Spinal cord (tissue), 10 donors: ENCODE measurements around the gene ANKRD11. TPM values are rescaled to one million over a fixed set of nuclear protein-coding genes. Genes with fewer than 3 reads are reported as not detected.

Experiments
- DNase-seq, 6 donors: peaks; one replicate each; pipeline versions ENCODE4 v3.0.0 to v3.0.0-alpha.2; 2013 to 2015; ENCODE audit warnings: low spot score in 6 of 6, low read depth in 4 of 6
- H3K27ac ChIP-seq: one replicate; pipeline ENCODE4 v1.5.1; 2013; ENCODE audit warnings: low read depth, low read length, control low read depth
- H3K27me3 ChIP-seq: one replicate; pipeline ENCODE4 v1.6.1; 2013; ENCODE audit warnings: low read length; ENCODE audit not compliant: control insufficient read depth, insufficient read depth
- H3K36me3 ChIP-seq: one replicate; pipeline ENCODE4 v1.6.1; 2013; ENCODE audit warnings: low read length; ENCODE audit not compliant: control insufficient read depth, insufficient read depth
- H3K4me1 ChIP-seq: one replicate; pipeline ENCODE4 v1.6.1; 2013; ENCODE audit warnings: low read length; ENCODE audit not compliant: control insufficient read depth, insufficient read depth
- H3K4me3 ChIP-seq: one replicate; pipeline ENCODE4 v1.5.1; 2013; ENCODE audit warnings: low read depth, low read length, control low read depth
- H3K9me3 ChIP-seq: one replicate; pipeline ENCODE4 v1.6.1; 2013; ENCODE audit warnings: low read length; ENCODE audit not compliant: control insufficient read depth, insufficient read depth
- WGBS: methylation state at CpG from one replicate; pipeline ENCODE4 v1.1.5; 2013; ENCODE audit warnings: missing lambda C conversion rate; ENCODE audit not compliant: insufficient coverage; 5-methylcytosine and 5-hydroxymethylcytosine counted together
- polyA plus RNA-seq, 2 donors: library from polyadenylated mRNA; unstranded; fragments of 120-200 nt; gene quantifications; one replicate each; pipeline ENCODE4 v1.2.1, GENCODE V29; 2013; ENCODE audit not compliant: insufficient read length in 2 of 2
- total RNA-seq, 2 donors: library from RNA; depleted of rRNA in 1 of 2; stranded (reverse); fragments of 120-200 nt in 1 of 2; fragments of >200 nt in 1 of 2; gene quantifications; one replicate each; pipeline versions ENCODE4 v1.2.3 to v1.2.4, GENCODE V29; 2013 to 2014
- donor health status: healthy.

The ANKRD11 gene
- total and polyA plus RNA-seq, 4 donors, result 38.2 to 104 (median 73.5) TPM

DNA sequence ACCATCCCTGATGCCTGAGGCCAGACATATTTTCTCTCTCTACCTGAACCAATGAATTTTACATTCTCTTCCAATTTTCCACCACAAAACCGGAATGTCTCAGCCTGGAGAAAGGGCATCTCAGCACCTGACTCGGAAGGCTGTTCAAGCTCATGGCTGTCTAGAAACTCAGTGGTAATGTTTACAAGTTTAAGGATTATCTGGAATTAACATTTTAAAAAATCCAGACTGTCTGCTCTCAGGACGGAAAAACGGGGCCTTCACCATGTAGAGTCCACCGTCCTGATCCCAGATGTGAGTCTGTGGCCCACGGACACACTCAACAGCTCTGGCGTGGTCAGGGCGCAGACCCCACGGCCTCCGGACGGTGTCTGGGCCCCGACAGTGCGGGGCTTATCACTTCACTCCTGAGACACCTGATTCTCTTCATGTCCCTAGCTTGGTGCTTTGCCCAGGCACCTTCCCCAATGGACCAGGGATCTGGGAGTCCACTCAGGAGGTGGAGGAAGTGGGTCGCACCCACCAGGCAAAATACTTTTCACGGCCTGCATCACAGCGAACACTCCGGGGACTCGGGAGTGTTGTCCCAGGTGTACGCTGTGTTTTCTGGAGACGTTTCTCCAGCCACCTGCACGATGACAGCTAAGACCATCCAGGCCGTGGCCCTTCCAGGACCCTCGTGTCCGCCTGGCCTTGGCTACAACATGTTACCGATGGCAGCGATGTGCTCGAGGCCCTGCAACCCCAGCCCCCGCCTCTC lies 171.3 kb downstream of the ANKRD11 start:
- H3K4me1 ChIP-seq, result peaks cover 80% of the 10 kb centered on the region
- 93% methylated on average over 18 of the region's 28 CpGs for WGBS
- no peak overlapping the region for H3K27ac ChIP-seq
- H3K4me3 ChIP-seq, result no peak overlapping the region
- H3K36me3 ChIP-seq, result peaks cover 32% of the 10 kb centered on the region
- H3K9me3 ChIP-seq, result no peaks in the 10 kb centered on the region
- no peaks in the 10 kb centered on the region for H3K27me3 ChIP-seq
- DNase-seq, result no peak

DNA sequence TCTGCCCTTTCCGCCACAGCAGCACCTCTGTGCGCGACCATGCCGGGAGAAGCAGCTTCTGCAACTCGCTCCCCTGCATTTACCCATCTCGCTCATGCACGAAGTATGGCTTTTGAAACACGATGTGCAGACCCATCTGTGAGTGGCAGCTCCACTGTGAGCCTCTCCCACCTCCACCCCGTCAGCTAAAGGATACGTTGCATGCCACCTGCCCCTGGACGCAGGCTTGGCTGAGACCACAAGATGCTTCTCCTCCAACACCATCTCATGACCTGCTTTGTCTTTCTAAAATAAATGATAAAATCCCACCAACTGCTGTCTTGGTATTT lies 172.0 kb downstream of the ANKRD11 start:
- 82% methylated on average over 8 of the region's 11 CpGs for WGBS
- peaks cover 36% of the 10 kb centered on the region for H3K36me3 ChIP-seq
- H3K4me1 ChIP-seq, result peaks cover 83% of the 10 kb centered on the region
- H3K27ac ChIP-seq, result no peak overlapping the region
- H3K9me3 ChIP-seq, result no peaks in the 10 kb centered on the region
- no peak for DNase-seq
- H3K27me3 ChIP-seq, result no peaks in the 10 kb centered on the region
- H3K4me3 ChIP-seq, result no peak overlapping the region

- Histone ChIP-seq H3K9me3 (no peaks in the 10 kb centered on the region), H3K27ac (no peak overlapping the region), H3K4me1 (peaks cover 78% of the 10 kb centered on the region), H3K4me3 (no peak overlapping the region), H3K36me3 (peaks cover 41% of the 10 kb centered on the region), H3K27me3 (no peaks in the 10 kb centered on the region)
- WGBS, result 84% methylated on average over 23 of the region's 23 CpGs
- DNase-seq, result no peak
Measured at GRCh38 chr16:89317729-89318429, 172.5 kb downstream of the ANKRD11 start.

DNA sequence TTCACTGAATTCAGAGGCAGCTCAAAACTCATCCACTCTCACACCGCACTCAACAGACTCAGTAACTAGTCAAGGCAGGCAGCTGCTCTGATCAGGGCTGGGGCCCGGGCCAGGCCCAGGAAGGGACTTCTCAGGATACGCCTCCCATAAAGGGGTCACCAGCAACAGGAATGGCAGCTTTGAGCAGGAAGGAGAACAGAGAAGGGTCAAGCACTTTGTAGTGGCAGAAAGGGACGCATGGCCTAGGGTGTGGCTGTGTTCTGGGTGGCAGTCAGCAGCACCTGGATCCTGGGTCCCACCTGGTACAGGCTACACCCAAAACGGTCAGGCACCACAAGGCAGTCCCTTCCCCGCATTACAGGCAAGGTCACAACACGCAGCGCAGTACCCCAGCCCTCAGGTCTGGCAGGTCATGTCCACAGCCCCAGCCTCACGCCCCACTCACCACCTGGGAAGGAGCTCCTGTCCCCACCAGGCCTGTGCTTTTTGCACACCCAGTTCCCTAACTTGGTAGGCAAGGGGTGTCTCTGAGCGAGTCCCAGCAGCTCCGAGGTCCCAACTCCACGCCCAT lies 173.2 kb downstream of the ANKRD11 start:
- DNase-seq, result no peak
- no peak overlapping the region for H3K27ac ChIP-seq
- peaks cover 71% of the 10 kb centered on the region for H3K4me1 ChIP-seq
- no peak overlapping the region for H3K4me3 ChIP-seq
- peaks cover 44% of the 10 kb centered on the region for H3K36me3 ChIP-seq
- 89% methylated on average over 9 of the region's 12 CpGs for WGBS
- no peaks in the 10 kb centered on the region for H3K27me3 ChIP-seq
- no peaks in the 10 kb centered on the region for H3K9me3 ChIP-seq

- H3K4me1 ChIP-seq, result peaks cover 69% of the 10 kb centered on the region
- WGBS, result 87% methylated on average over 13 of the region's 14 CpGs
Measured at GRCh38 chr16:89316701-89317100, 173.7 kb downstream of the ANKRD11 start.

DNA sequence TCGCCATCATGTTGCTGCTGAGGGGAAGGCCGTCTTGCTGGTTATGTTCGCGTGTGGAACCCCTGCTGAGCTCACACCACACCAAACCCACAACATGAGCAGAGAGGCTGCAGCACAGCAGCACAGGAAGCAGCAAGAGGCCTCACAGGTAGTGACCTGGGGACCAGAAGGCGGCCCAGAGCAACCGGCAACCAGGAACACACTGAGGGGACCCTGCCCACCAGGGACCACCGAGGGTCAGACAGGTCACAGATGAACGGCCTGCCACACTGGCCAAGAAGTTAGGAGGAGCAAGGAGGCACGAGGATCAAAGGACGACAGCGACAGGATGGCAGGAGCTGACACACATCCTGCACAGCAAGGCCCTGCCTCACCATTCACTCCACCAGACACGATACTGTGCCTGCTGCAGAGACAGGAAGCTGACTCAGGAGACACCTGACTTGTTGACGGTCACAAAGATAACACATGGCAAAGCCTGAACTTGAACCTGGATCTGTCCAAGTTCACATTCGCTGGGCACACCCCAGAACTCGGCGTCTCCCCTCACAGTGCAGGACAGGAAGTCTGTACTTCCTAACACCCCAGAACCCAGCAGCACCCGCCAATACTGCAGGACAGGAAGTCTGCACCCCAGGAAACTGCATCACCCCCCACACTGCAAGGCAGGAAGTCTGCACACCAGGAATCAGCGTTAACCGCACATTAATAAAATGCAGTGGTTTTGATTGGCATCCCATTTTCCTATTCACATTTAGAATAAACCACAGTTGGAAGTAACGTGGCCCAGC lies 174.4 kb downstream of the ANKRD11 start:
- Histone ChIP-seq H3K9me3 (no peaks in the 10 kb centered on the region), H3K27ac (no peak overlapping the region), H3K36me3 (peaks cover 48% of the 10 kb centered on the region), H3K4me3 (no peak overlapping the region), H3K4me1 (peaks cover 62% of the 10 kb centered on the region), H3K27me3 (no peaks in the 10 kb centered on the region)
- WGBS, result 78% methylated on average over 18 of the region's 20 CpGs
- DNase-seq, result no peak

More at GRCh38 chr16:89316701-89317100, 173.7 kb downstream of the ANKRD11 start:
- no peak for DNase-seq
- H3K27ac ChIP-seq, result no peak overlapping the region
- peaks cover 48% of the 10 kb centered on the region for H3K36me3 ChIP-seq
- no peaks in the 10 kb centered on the region for H3K9me3 ChIP-seq
- no peaks in the 10 kb centered on the region for H3K27me3 ChIP-seq
- H3K4me3 ChIP-seq, result no peak overlapping the region

- no peak for DNase-seq
- Histone ChIP-seq H3K4me1 (peaks cover 55% of the 10 kb centered on the region), H3K27me3 (no peaks in the 10 kb centered on the region), H3K27ac (no peak overlapping the region), H3K36me3 (peaks cover 41% of the 10 kb centered on the region), H3K9me3 (no peaks in the 10 kb centered on the region), H3K4me3 (no peak overlapping the region)
- 83% methylated on average over 19 of the region's 19 CpGs for WGBS
Measured at GRCh38 chr16:89315271-89315670, 175.1 kb downstream of the ANKRD11 start.

GRCh38 chr16:89314854-89315253 lies 175.5 kb downstream of the ANKRD11 start:
- Histone ChIP-seq H3K4me3 (no peak overlapping the region), H3K36me3 (peaks cover 40% of the 10 kb centered on the region), H3K27me3 (no peaks in the 10 kb centered on the region), H3K4me1 (peaks cover 51% of the 10 kb centered on the region), H3K27ac (no peak overlapping the region), H3K9me3 (no peaks in the 10 kb centered on the region)
- WGBS, result 81% methylated on average over 5 of the region's 8 CpGs
- DNase-seq, result no peak

DNA sequence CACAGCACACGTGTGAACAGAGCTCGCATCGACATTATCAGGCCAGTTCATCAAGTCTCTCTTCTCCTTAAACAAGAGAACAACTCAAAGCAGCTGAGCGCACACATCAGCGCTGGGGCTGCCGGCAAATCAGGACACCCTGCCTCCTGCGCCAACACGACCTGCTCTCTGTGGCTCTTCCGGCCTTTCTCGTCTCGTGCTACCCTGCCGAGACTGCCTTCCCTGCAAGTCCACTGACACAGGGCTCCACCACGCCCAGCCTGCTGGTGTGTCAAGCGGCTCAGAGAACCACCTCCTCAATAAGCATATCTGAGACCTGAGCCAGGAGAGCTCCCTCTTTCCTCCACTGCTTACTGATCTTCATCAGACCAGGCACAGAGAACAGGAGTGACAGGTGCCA lies 176.0 kb downstream of the ANKRD11 start:
- Histone ChIP-seq H3K36me3 (peaks cover 44% of the 10 kb centered on the region), H3K27me3 (no peaks in the 10 kb centered on the region), H3K4me1 (peaks cover 46% of the 10 kb centered on the region), H3K27ac (no peak overlapping the region), H3K9me3 (no peaks in the 10 kb centered on the region), H3K4me3 (no peak overlapping the region)
- no peak for DNase-seq
- WGBS, result 60% methylated on average over 14 of the region's 14 CpGs
